ENCODE results near the gene WDR46.

Gene WDR46

DNA sequence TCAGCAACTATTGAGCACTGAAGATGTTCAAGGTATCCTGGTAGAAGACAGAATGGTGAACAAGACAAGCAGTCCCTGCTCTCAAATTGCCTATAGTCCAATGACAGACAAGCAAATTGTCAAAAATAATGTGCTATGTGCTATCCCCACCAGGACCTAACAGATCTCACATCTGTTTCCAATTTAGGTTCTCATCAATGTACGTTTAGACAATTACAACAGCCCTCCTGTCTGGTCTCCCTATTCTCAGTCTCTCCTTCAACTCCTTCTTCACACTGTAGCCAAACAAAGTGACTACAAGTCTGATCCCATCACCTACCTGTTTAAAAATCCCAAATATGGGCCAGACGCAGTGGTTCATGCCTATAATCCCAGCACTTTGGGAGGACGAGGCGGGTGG, 17.3 kb upstream of the WDR46 start:
- no peak overlapping the region for H3K4me3 ChIP-seq (ENCODE audit: low read depth, low read length)
- POLR2A ChIA-PET, result no interaction called here
- CTCF ChIA-PET, result no interaction called here
- no peaks in the 10 kb centered on the region for H3K4me1 ChIP-seq (ENCODE audit: control insufficient read depth, insufficient read depth, low read length)
- H3K27ac ChIP-seq (ENCODE audit: extremely low read depth, low read depth, low read length), result no peak overlapping the region
- no peak for TF ChIP-seq GLI2 (tag by site-specific recombination; IDR thresholded peaks at IDR 0.05; ENCODE audit: borderline replicate concordance, low read depth)
- TF ChIP-seq, protein P1, sequence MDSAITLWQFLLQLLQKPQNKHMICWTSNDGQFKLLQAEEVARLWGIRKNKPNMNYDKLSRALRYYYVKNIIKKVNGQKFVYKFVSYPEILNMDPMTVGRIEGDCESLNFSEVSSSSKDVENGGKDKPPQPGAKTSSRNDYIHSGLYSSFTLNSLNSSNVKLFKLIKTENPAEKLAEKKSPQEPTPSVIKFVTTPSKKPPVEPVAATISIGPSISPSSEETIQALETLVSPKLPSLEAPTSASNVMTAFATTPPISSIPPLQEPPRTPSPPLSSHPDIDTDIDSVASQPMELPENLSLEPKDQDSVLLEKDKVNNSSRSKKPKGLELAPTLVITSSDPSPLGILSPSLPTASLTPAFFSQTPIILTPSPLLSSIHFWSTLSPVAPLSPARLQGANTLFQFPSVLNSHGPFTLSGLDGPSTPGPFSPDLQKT (IDR thresholded peaks at IDR 0.05; ENCODE audit: borderline replicate concordance, low read depth, low read length), result no peak
- H3K9me3 ChIP-seq (ENCODE audit: control insufficient read depth, insufficient read depth, low read depth, low read length), result no peaks in the 10 kb centered on the region
- peaks cover 4 to 11% of the 10 kb centered on the region in 2 experiments; a peak in 2 of 3 replicates for H3K36me3 ChIP-seq (ENCODE audit: control insufficient read depth in 2 of 2, insufficient read depth in 1 of 2, low read length in 2 of 2)

DNA sequence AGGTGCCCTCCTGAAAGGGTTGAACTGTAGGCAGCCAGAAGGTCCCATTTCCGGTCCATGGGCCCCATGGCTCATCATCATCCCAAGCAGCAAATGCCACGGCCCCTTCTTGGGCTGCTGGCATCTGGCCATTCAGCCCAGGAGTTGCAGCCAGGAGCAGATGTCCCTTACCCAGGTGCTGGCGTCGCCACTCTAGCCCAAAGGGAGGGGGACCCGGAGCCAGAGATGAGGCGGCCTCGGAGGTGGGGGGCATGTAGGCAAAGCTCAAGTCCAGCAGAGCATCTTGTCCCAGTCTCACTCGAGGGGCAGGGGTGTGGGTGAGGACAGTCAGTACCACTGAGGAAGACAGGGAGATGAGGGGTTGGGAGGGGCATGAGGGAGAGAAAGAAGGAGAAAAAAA, 16.0 kb upstream of the WDR46 start:
- CTCF ChIA-PET, result interaction anchor here (0.6 kb wide), 1 partner anchor 119 kb away, joined by 5 read pairs; no protein-coding TSS in a partner anchor
- TF ChIP-seq ZNF654 (tag by site-specific recombination; IDR thresholded peaks at IDR 0.05; ENCODE audit: low read depth), result no peak
- TF ChIP-seq ZNF701 (tag by site-specific recombination; IDR thresholded peaks at IDR 0.05), result no peak
- TF ChIP-seq, protein P2, sequence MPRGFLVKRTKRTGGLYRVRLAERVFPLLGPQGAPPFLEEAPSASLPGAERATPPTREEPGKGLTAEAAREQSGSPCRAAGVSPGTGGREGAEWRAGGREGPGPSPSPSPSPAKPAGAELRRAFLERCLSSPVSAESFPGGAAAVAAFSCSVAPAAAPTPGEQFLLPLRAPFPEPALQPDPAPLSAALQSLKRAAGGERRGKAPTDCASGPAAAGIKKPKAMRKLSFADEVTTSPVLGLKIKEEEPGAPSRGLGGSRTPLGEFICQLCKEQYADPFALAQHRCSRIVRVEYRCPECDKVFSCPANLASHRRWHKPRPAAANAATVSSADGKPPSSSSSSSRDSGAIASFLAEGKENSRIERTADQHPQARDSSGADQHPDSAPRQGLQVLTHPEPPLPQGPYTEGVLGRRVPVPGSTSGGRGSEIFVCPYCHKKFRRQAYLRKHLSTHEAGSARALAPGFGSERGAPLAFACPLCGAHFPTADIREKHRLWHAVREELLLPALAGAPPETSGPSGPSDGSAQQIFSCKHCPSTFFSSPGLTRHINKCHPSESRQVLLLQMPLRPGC (tag by site-specific recombination; IDR thresholded peaks at IDR 0.05), result no peak
- no peak overlapping the region for H3K4me3 ChIP-seq (ENCODE audit: low read depth, low read length)
- peaks cover 7 to 11% of the 10 kb centered on the region in 2 experiments; a peak in 2 of 3 replicates for H3K36me3 ChIP-seq (ENCODE audit: control insufficient read depth in 2 of 2, insufficient read depth in 1 of 2, low read length in 2 of 2)
- no peaks in the 10 kb centered on the region for H3K9me3 ChIP-seq (ENCODE audit: control insufficient read depth, insufficient read depth, low read depth, low read length)
- H3K27ac ChIP-seq (ENCODE audit: extremely low read depth, low read depth, low read length), result no peak overlapping the region
- H3K4me1 ChIP-seq (ENCODE audit: control insufficient read depth, insufficient read depth, low read length), result no peaks in the 10 kb centered on the region
- POLR2A ChIA-PET, result no interaction called here

DNA sequence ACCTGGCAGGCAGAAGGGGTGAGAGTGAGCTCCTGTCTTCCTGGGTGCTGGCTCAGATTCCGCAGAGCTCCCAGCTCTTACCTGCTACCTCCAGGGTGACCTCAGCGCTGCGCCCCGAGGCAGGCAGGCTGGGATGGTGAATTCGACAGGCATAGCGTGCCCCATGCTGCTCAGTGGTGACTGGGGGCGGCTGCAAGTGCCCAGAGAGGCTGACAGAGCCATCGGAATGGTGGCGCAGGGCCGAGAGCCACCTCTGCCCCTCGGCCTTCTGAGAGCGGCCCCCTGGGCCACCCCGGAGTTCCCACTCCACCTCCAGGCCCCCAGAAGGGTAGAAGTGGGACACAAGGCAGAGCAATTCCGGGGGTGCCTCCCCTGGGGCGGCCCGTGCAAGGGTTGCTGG, 15.2 kb upstream of the WDR46 start:
- ChIA-PET CTCF (interaction anchor here (0.6 kb wide), 2 partner anchors 87 to 330 kb away, joined by 3 read pairs; no protein-coding TSS in a partner anchor), POLR2A (interaction anchor here (0.7 to 0.8 kb wide), 3 partner anchors 8 to 32 kb away, joined by 3 to 5 read pairs (median 3); partner anchors contain the start of genes RPS18 and VPS52)
- Histone ChIP-seq H3K4me3 (ENCODE audit: low read depth, low read length) (no peak overlapping the region), H3K27ac (ENCODE audit: extremely low read depth, low read depth, low read length) (0 out of 2 replicates have a peak overlapping the region, but pooled peaks have one; percentile 24), H3K4me1 (ENCODE audit: control insufficient read depth, insufficient read depth, low read length) (no peaks in the 10 kb centered on the region), H3K36me3 (ENCODE audit: control insufficient read depth in 2 of 2, insufficient read depth in 1 of 2, low read length in 2 of 2) (peaks cover 7 to 11% of the 10 kb centered on the region in 2 experiments; a peak in 2 of 3 replicates), H3K9me3 (ENCODE audit: control insufficient read depth, insufficient read depth, low read depth, low read length) (no peaks in the 10 kb centered on the region)
- TF ChIP-seq GLI2 (tag by site-specific recombination; IDR thresholded peaks at IDR 0.05; ENCODE audit: borderline replicate concordance, low read depth) (no peak), GLIS2 (tag by site-specific recombination; IDR thresholded peaks at IDR 0.05) (0 out of 2 replicates have a peak, but pooled peaks have one; percentile 27)

DNA sequence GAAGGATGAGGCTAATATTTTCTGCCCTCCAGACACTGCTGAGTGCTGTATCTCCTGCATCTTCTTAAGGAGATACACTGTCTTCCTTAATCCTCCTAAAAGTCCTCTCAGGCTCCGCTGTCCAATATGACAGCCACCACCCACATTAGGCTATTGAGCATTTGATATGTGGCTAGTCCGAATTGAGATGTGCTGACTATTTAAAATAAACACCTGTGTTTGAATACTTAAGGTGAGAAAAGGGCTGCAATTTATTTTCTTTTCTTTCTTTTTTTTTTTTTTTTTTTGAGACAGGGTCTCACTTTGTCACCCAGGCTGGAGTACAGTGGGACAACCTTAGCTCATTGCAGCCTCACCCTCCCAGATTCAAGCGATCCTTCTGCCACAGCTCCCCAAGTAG, 12.8 kb upstream of the WDR46 start:
- POLR2A ChIA-PET, result interaction anchor here (0.6 to 2.4 kb wide), 6 partner anchors 11 to 108 kb away, joined by 3 to 30 read pairs (median 8); partner anchors contain the start of genes B3GALT4, PFDN6, TAPBP and WDR46
- Histone ChIP-seq H3K4me1 (ENCODE audit: control insufficient read depth, insufficient read depth, low read length) (no peaks in the 10 kb centered on the region), H3K36me3 (ENCODE audit: control insufficient read depth in 2 of 2, insufficient read depth in 1 of 2, low read length in 2 of 2) (peaks cover 7 to 11% of the 10 kb centered on the region in 2 experiments; a peak in 2 of 3 replicates), H3K27ac (ENCODE audit: extremely low read depth, low read depth, low read length) (no peak overlapping the region), H3K9me3 (ENCODE audit: control insufficient read depth, insufficient read depth, low read depth, low read length) (no peaks in the 10 kb centered on the region), H3K4me3 (ENCODE audit: low read depth, low read length) (no peak overlapping the region)
- CTCF ChIA-PET, result interaction anchor here (0.5 to 2.5 kb wide), 5 partner anchors 9 to 25 kb away, joined by 3 to 11 read pairs (median 5); partner anchors contain the start of gene B3GALT4
- TF ChIP-seq ZNF76 (tag by site-specific recombination; IDR thresholded peaks at IDR 0.05; ENCODE audit: borderline replicate concordance, low read depth) (no peak), ZNF132 (tag by site-specific recombination; IDR thresholded peaks at IDR 0.05; ENCODE audit: borderline replicate concordance) (no peak), GLIS1 (tag by site-specific recombination; IDR thresholded peaks at IDR 0.05) (no peak), ZNF23 (tag by site-specific recombination; IDR thresholded peaks at IDR 0.05; ENCODE audit: borderline replicate concordance) (no peak), OVOL3 (tag by site-specific recombination; IDR thresholded peaks at IDR 0.05) (no peak), KLF8 (tag by site-specific recombination; IDR thresholded peaks at IDR 0.05) (no peak), YY2 (tag by site-specific recombination; IDR thresholded peaks at IDR 0.05) (no peak)

Measured in HEK293 (cell line).